B cell (primary cell): ENCODE measurements around the gene ESR2. TPM values are rescaled to one million over a fixed set of nuclear protein-coding genes. Genes with fewer than 3 reads are reported as not detected.
A peak's percentile ranks its signal among the peaks of the same experiment; 100 is the strongest.

Experiments used
- ATAC-seq: fragments of 200-7000 bp; cut with Tn5 transposase; one replicate; pipeline ENCODE4 v1.10.0; 2021; ENCODE audit warnings: low read depth, mild to moderate bottlenecking, moderate number of reproducible peaks, moderate library complexity
- CTCF ChIA-PET: fragments of 350-600 bp; sonication (Branson Sonifier 250); formaldehyde crosslinking; loops from one replicate; lab custom pipeline; 2021; ENCODE audit warnings: antibody characterized with exemption, inconsistent platforms; lab: Charles Lee
- POLR2A ChIA-PET: fragments of 350-600 bp; sonication (Branson Sonifier 250); formaldehyde crosslinking; loops from one replicate; lab custom pipeline; 2021; ENCODE audit warnings: antibody characterized with exemption; lab: Charles Lee
- DNase-seq: peaks from one replicate; pipeline ENCODE4 v3.0.0; 2013
- H2AFZ ChIP-seq: 2 replicates; pipeline ENCODE4 v1.6.1; 2012; ENCODE audit warnings: mild to moderate bottlenecking, low read depth, low read length; ENCODE audit not compliant: insufficient read depth, poor library complexity, severe bottlenecking
- H3K27ac ChIP-seq, 2 donors: 1 replicate in 1 of 2; 2 replicates in 1 of 2; pipeline ENCODE4 v1.5.1; 2012 to 2013; ENCODE audit warnings: low read length in 2 of 2, mild to moderate bottlenecking in 2 of 2, moderate library complexity in 1 of 2
- H3K27me3 ChIP-seq, 4 experiments: fragments of 200-600 bp in 1 of 4; sonication (generic) in 1 of 4; replicated peaks in 1 of 4; 1 replicate in 2 of 4; 2 replicates in 2 of 4; pipeline versions ENCODE4 v1.6.1 to v1.7.0; 2013 to 2016; ENCODE audit warnings: low read length in 3 of 4, mild to moderate bottlenecking in 2 of 4, mixed read lengths in 1 of 4, moderate library complexity in 1 of 4; ENCODE audit not compliant: insufficient read depth in 4 of 4, control insufficient read depth in 3 of 4; ENCODE audit errors: control extremely low read depth in 1 of 4
- H3K36me3 ChIP-seq, 2 experiments: replicated peaks in 1 of 2; 1 replicate in 1 of 2; 2 replicates in 1 of 2; pipeline versions ENCODE4 v1.6.1 to v1.7.1; 2013; ENCODE audit warnings: low read length in 1 of 2; ENCODE audit not compliant: insufficient read depth in 2 of 2, control insufficient read depth in 1 of 2; ENCODE audit errors: control extremely low read depth in 1 of 2, extremely low read depth in 1 of 2
- H3K4me1 ChIP-seq, 2 donors: fragments of 200-600 bp in 1 of 2; sonication (generic) in 1 of 2; 1 replicate in 1 of 2; 2 replicates in 1 of 2; pipeline versions ENCODE4 v1.5.1 to v1.6.1; 2013 to 2017; ENCODE audit warnings: low read length in 2 of 2; ENCODE audit not compliant: control insufficient read depth in 2 of 2, insufficient read depth in 2 of 2
- H3K4me2 ChIP-seq: replicated peaks from 2 replicates; pipeline ENCODE3; 2012; ENCODE audit warnings: mild to moderate bottlenecking, low read depth, low read length; ENCODE audit not compliant: poor library complexity, severe bottlenecking
- H3K4me3 ChIP-seq, 5 experiments: fragments of 200-600 bp in 1 of 5; sonication (generic) in 1 of 5; 1 replicate in 3 of 5; 2 replicates in 2 of 5; pipeline versions ENCODE4 v1.5.1 to v1.7.0; 2011 to 2016; ENCODE audit warnings: low read length in 4 of 5, mild to moderate bottlenecking in 4 of 5, low read depth in 2 of 5, control low read depth in 1 of 5, moderate library complexity in 1 of 5; ENCODE audit not compliant: insufficient read depth in 1 of 5; ENCODE audit errors: control extremely low read depth in 1 of 5, extremely low read depth in 1 of 5
- H3K79me2 ChIP-seq: fragments of 200-600 bp; sonication (generic); one replicate; pipeline ENCODE4 v1.6.0; 2016; ENCODE audit warnings: low read length; ENCODE audit not compliant: control insufficient read depth, insufficient read depth
- H3K9ac ChIP-seq: fragments of 200-600 bp; sonication (generic); 2 replicates; pipeline ENCODE4 v1.6.1; 2017; ENCODE audit warnings: mild to moderate bottlenecking, low read length, moderate library complexity
- H3K9me3 ChIP-seq, 3 donors: one replicate each; pipeline versions ENCODE4 v1.6.1 to v1.7.1; 2013; ENCODE audit warnings: low read length in 2 of 3; ENCODE audit not compliant: control insufficient read depth in 2 of 3, insufficient read depth in 1 of 3; ENCODE audit errors: control extremely low read depth in 1 of 3
- H4K20me1 ChIP-seq: 2 replicates; pipeline ENCODE4 v1.6.0; 2012; ENCODE audit warnings: mild to moderate bottlenecking, low read length; ENCODE audit not compliant: insufficient read depth, control insufficient read depth, poor library complexity, severe bottlenecking
- H3K27ac Mint-ChIP-seq: one replicate; pipeline ENCODE4 v1.8.0; 2021; ENCODE audit warnings: mixed read lengths
- H3K27me3 Mint-ChIP-seq: one replicate; pipeline ENCODE4 v1.8.0; 2021; ENCODE audit warnings: mixed read lengths
- H3K4me1 Mint-ChIP-seq: one replicate; pipeline ENCODE4 v1.8.0; 2021; ENCODE audit warnings: mixed read lengths
- H3K4me3 Mint-ChIP-seq: one replicate; pipeline ENCODE4 v1.8.0; 2021; ENCODE audit warnings: mixed read lengths
- H3K9me3 Mint-ChIP-seq: one replicate; pipeline ENCODE4 v1.8.0; 2022; ENCODE audit warnings: mixed read lengths; ENCODE audit not compliant: insufficient read depth
- EZH2 ChIP-seq: IDR thresholded peaks from 2 replicates; pipeline ENCODE4 v1.6.1; 2012; ENCODE audit warnings: borderline replicate concordance, low read depth, mild to moderate bottlenecking, moderate library complexity, low read length; ENCODE audit not compliant: insufficient read depth, poor library complexity, severe bottlenecking
- WGBS: methylation state at CpG from one replicate; pipeline ENCODE4 v1.1.5; 2013; ENCODE audit warnings: missing lambda C conversion rate; ENCODE audit not compliant: insufficient coverage; 5-methylcytosine and 5-hydroxymethylcytosine counted together
- intact Hi-C: fragments of 100-400 bp; cut with micrococcal nuclease; formaldehyde crosslinking; loops from one replicate; pipeline ENCODE4 v1.10.0; 2022
- polyA plus RNA-seq: library from polyadenylated mRNA; depleted of rRNA; stranded (reverse); fragments of >200 nt; gene quantifications from 2 replicates; pipeline ENCODE4 v1.2.3, GENCODE V29; 2012
- total RNA-seq, 2 donors: library from RNA; stranded (reverse); fragments of 120-200 nt in 1 of 2; gene quantifications; 1 replicate in 1 of 2; 2 replicates in 1 of 2; pipeline versions ENCODE4 v1.2.3 to v1.2.4, GENCODE V29; 2013 to 2022
- TF ChIP-seq, protein P1 (sequence below): fragments of 200-600 bp; IDR thresholded peaks from one replicate; pipeline ENCODE4 v1.8.0; 2022; ENCODE audit warnings: antibody characterized with exemption, mild to moderate bottlenecking

Gene ESR2
- total and polyA plus RNA-seq, 2 donors (not counting 1 experiment from before 2014, with no cell fraction given) = 5.4 to 87.8 TPM

DNA sequence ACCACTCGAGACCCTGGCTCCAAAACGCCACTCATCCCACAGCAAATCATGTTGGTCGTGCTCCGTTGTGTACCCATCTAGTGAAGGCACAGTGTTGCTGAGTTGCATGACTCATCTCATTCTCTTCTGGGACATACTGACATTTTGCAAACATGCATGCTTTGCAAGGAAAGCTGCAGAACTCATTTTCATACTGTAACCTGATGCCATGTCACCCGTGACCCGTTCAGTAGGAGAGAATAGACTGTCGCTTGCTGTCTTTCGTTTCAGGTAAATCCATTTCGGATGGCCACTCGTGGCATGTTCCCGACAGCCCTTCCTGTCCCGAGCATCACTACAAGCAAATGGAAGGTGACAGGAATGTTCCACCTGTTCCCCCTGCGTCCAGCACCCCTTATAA, 78.2 kb downstream of the ESR2 start:
- DNase-seq = no peak
- WGBS = 95% methylated on average over 11 of the region's 13 CpGs
- Mint-ChIP-seq H3K4me1 (peaks cover 49% of the 10 kb centered on the region), H3K27ac (peak overlapping the region; percentile 5), H3K27me3 (no peaks in the 10 kb centered on the region), H3K9me3 (no peaks in the 10 kb centered on the region), H3K4me3 (peak overlapping the region; percentile 61)
- Histone ChIP-seq H3K9ac (no peak overlapping the region), H2AFZ (no peak overlapping the region), H3K9me3 (no peaks in the 10 kb centered on the region), H3K36me3 (peaks cover 12 to 66% of the 10 kb centered on the region in 2 experiments), H3K4me1 (peaks cover 47 to 48% of the 10 kb centered on the region in 2 donors), H3K27ac (no peak overlapping the region), H3K79me2 (no peaks in the 10 kb centered on the region), H3K27me3 (no peaks in the 10 kb centered on the region), H3K4me2 (no peak overlapping the region), H3K4me3 (no peak overlapping the region), H4K20me1 (no peaks in the 10 kb centered on the region)
- no peak for ATAC-seq
- no peak for TF ChIP-seq EZH2
- TF ChIP-seq, protein P1, sequence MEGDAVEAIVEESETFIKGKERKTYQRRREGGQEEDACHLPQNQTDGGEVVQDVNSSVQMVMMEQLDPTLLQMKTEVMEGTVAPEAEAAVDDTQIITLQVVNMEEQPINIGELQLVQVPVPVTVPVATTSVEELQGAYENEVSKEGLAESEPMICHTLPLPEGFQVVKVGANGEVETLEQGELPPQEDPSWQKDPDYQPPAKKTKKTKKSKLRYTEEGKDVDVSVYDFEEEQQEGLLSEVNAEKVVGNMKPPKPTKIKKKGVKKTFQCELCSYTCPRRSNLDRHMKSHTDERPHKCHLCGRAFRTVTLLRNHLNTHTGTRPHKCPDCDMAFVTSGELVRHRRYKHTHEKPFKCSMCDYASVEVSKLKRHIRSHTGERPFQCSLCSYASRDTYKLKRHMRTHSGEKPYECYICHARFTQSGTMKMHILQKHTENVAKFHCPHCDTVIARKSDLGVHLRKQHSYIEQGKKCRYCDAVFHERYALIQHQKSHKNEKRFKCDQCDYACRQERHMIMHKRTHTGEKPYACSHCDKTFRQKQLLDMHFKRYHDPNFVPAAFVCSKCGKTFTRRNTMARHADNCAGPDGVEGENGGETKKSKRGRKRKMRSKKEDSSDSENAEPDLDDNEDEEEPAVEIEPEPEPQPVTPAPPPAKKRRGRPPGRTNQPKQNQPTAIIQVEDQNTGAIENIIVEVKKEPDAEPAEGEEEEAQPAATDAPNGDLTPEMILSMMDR = no peak
- ChIA-PET POLR2A (interaction anchor here (1.1 kb wide), 1 partner anchor 10 kb away, joined by 3 read pairs; no protein-coding TSS in a partner anchor), CTCF (interaction anchor here (3.4 to 4.7 kb wide), 2 partner anchors 19 to 79 kb away, joined by 13 to 24 read pairs; partner anchors contain the start of gene ESR2)
- intact Hi-C loops = loop anchor here (2.0 kb wide), 1 partner anchor 19 kb away; no protein-coding TSS in a partner anchor

DNA sequence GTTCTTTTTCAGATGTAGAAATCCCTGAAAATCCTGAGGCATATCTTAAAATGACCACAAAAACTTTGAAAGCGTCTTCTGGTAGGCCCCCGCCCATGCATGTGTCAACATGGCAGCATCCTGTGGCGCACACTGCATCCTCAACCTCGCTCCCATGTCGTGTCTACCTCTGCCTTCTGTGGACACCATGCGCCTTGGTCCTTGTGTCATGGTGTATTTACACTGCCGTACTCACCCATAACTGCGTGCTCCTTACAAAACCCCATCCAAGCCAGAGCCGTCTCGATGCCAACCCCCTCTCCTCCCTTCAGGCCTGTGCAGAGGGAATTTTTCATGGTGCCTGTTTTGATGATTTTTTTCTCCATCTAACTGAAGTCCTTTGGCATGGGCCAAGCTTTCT, 78.9 kb downstream of the ESR2 start:
- TF ChIP-seq EZH2 = no peak
- TF ChIP-seq, protein P1 = no peak
- Histone ChIP-seq H3K79me2 (no peaks in the 10 kb centered on the region), H3K4me2 (no peak overlapping the region), H3K9ac (no peak overlapping the region), H4K20me1 (no peaks in the 10 kb centered on the region), H3K27me3 (no peaks in the 10 kb centered on the region), H3K27ac (no peak overlapping the region), H3K4me1 (peaks cover 47 to 48% of the 10 kb centered on the region in 2 donors), H3K9me3 (no peaks in the 10 kb centered on the region), H3K36me3 (peaks cover 12 to 66% of the 10 kb centered on the region in 2 experiments), H2AFZ (no peak overlapping the region), H3K4me3 (no peak overlapping the region)
- Mint-ChIP-seq H3K27ac (peak overlapping the region; percentile 41), H3K27me3 (no peaks in the 10 kb centered on the region), H3K9me3 (no peaks in the 10 kb centered on the region), H3K4me3 (no peak overlapping the region), H3K4me1 (peaks cover 46% of the 10 kb centered on the region)
- CTCF ChIA-PET = interaction anchor here (1.3 to 3.4 kb wide), 3 partner anchors 20 to 79 kb away, joined by 3 to 20 read pairs (median 13); partner anchors contain the start of gene ESR2
- ATAC-seq (no peak), DNase-seq (no peak)
- 98% methylated on average over 6 of the region's 10 CpGs for WGBS
- POLR2A ChIA-PET = interaction anchor here (0.7 to 1.1 kb wide), 2 partner anchors 8 to 9 kb away, joined by 3 to 6 read pairs; no protein-coding TSS in a partner anchor
- intact Hi-C loops = no loop called here
